HG03045 (cell line): Measurements from ENCODE around the gene C10orf62.
A peak's percentile ranks its signal among the peaks of the same experiment; 100 is the strongest.
"Not testable (repeated sequence)": the region's sequence is repeated elsewhere in the genome, so short reads cannot be mapped to it uniquely, and the experiment has no call there.

Source experiments
- ATAC-seq: cut with Tn5 transposase; IDR thresholded peaks from one replicate; pipeline ENCODE4 v1.9.1; 2021; ENCODE audit warnings: mild to moderate bottlenecking, moderate library complexity; ENCODE audit not compliant: unreplicated experiment

The C10orf62 gene

GRCh38 chr10:97618733-97619132 lies 29.2 kb downstream of the C10orf62 start:
- ATAC-seq, result no peak

GRCh38 chr10:97623277-97623676 lies 33.8 kb downstream of the C10orf62 start:
- no peak for ATAC-seq

GRCh38 chr10:97627731-97628130 lies 38.2 kb downstream of the C10orf62 start:
- ATAC-seq, result no peak

GRCh38 chr10:97628228-97628627 lies 38.7 kb downstream of the C10orf62 start:
- ATAC-seq, result no peak

GRCh38 chr10:97629289-97629688 lies 39.8 kb downstream of the C10orf62 start:
- ATAC-seq, result no peak

- no peak for ATAC-seq
Measured at GRCh38 chr10:97631098-97631497, 41.6 kb downstream of the C10orf62 start.

- peak; percentile 99 for ATAC-seq
Measured at GRCh38 chr10:97632949-97633884, 43.7 kb downstream of the C10orf62 start, which contains the start of gene MORN4. MORN4 (minus strand) TSS chr10:97633500; CDS start chr10:97619653, 13,847 bp downstream.

GRCh38 chr10:97633921-97634320 lies 44.4 kb downstream of the C10orf62 start:
- no peak for ATAC-seq

GRCh38 chr10:97635577-97635976 lies 46.1 kb downstream of the C10orf62 start:
- ATAC-seq, result no peak

GRCh38 chr10:97639090-97639489 lies 49.6 kb downstream of the C10orf62 start:
- ATAC-seq, result not testable (repeated sequence)

- peak; percentile 99 for ATAC-seq
Measured at GRCh38 chr10:97640174-97640867, 50.8 kb downstream of the C10orf62 start, which contains the start of gene PI4K2A. PI4K2A (plus strand) TSS chr10:97640671; CDS start chr10:97640743, 72 bp downstream.
